GM10266 (cell line): Measurements from ENCODE around the gene MTO1.
"Not testable (repeated sequence)": the region's sequence is repeated elsewhere in the genome, so short reads cannot be mapped to it uniquely, and the experiment has no call there.

ENCODE experiments used
- DNase-seq: peaks from one replicate; pipeline ENCODE4 v3.0.0; 2012; ENCODE audit errors: extremely low spot score
- TF ChIP-seq, protein P1 (sequence below): IDR thresholded peaks from 2 replicates; pipeline ENCODE4 v1.5.1; 2012; ENCODE audit warnings: mild to moderate bottlenecking, low read depth; ENCODE audit not compliant: control insufficient read depth, insufficient read depth; ENCODE audit errors: missing control alignments

The MTO1 gene

GRCh38 chr6:73504160-73504559 is 42.6 kb downstream of the MTO1 start:
- TF ChIP-seq, protein P1, sequence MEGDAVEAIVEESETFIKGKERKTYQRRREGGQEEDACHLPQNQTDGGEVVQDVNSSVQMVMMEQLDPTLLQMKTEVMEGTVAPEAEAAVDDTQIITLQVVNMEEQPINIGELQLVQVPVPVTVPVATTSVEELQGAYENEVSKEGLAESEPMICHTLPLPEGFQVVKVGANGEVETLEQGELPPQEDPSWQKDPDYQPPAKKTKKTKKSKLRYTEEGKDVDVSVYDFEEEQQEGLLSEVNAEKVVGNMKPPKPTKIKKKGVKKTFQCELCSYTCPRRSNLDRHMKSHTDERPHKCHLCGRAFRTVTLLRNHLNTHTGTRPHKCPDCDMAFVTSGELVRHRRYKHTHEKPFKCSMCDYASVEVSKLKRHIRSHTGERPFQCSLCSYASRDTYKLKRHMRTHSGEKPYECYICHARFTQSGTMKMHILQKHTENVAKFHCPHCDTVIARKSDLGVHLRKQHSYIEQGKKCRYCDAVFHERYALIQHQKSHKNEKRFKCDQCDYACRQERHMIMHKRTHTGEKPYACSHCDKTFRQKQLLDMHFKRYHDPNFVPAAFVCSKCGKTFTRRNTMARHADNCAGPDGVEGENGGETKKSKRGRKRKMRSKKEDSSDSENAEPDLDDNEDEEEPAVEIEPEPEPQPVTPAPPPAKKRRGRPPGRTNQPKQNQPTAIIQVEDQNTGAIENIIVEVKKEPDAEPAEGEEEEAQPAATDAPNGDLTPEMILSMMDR, result no peak
- DNase-seq, result no peak

- no peak for DNase-seq
- TF ChIP-seq, protein P1, result no peak
Observed at GRCh38 chr6:73505142-73505541, 43.6 kb downstream of the MTO1 start.

DNA sequence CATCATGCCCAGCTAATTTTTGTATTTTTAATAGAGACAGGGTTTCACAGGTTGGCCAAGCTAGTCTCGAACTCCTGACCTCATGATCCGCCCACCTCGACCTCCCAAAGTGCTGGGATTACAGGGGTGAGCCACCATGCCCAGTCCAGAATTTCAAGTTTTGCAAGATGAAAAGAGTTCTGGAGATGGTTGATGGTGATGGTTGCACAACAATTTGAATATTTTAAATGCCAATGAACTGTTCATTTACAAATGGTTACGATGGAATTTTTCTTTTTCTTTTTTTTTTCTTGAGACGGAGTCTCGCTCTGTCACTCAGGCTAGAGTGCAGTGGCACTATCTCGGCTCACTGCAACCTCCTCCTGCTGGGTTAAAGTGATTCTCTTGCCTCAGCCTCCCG is 44.2 kb downstream of the MTO1 start:
- DNase-seq, result not testable (repeated sequence)

DNA sequence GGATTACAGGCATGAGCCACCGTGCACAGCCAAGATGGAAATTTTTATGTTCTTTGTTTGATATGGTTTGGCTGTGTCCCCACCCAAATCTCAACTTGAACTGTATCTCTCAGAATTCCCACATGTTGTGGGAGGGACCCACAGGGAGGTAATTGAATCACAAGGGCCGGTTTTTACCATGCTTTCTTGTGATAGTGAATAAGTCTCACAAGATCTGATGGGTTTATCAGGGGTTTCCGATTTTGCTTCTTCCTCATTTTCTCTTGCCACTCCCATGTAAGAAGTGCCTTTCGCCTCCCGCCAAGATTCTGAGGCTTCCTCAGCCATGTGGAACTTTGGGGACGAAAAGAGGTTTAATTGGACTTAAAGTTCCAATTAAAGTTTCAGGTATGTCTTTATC is 44.7 kb downstream of the MTO1 start:
- TF ChIP-seq, protein P1, result no peak
- DNase-seq, result no peak

GRCh38 chr6:73508776-73509175 is 47.2 kb downstream of the MTO1 start:
- TF ChIP-seq, protein P1, result no peak
- no peak for DNase-seq

- TF ChIP-seq, protein P1, result no peak
- no peak for DNase-seq
Observed at GRCh38 chr6:73509851-73510250, 48.3 kb downstream of the MTO1 start.

DNA sequence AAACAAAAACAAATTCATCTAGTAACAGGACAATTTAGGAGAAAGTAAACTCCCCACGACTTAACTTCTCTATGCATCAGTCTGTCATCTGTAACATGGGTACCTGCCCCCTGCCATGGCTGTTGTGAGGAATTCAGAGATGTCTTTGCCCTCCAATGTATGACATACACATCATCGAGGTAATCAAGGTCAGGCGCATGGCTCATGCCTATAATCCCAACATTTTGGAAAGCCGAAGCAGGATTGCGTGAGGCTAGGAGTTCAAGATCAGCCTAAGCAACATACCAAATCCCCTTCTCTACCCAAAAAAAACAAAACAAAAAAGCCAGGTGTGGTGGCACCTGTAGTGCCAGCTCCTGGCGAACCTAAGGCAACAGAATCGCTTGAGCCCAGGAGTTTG is 50.3 kb downstream of the MTO1 start:
- DNase-seq, result no peak
- TF ChIP-seq, protein P1, result no peak

DNA sequence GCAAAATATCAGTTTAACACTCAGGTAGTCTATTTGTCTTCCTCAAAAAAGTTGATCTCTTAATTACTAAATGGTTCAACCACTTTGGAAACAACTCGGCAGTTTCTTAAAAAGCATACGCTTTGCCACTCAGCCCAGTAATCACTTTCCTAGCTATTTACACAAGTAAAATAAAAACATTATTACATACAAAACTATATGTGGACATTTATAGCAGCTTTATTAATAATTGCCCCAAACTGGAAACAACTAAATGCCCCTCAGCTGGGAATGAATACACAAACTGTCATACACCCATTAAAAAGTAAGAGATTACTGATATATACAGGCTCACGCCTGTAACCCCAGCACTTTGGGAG is 51.9 kb downstream of the MTO1 start:
- no peak for DNase-seq
- TF ChIP-seq, protein P1, result no peak
